NOMO-1 treated with dmso at 0.1 percent for 144 hours (cell line): ENCODE data around the gene WDR59.
A peak's percentile ranks its signal among the peaks of the same experiment; 100 is the strongest.
"Not testable (repeated sequence)": the region's sequence is repeated elsewhere in the genome, so short reads cannot be mapped to it uniquely, and the experiment has no call there.

Experiments
- DNase-seq: peaks from one replicate; lab custom pipeline; 2025; ENCODE audit not compliant: unreplicated experiment; lab: John Stamatoyannopoulos, UW

Gene WDR59, protein sequence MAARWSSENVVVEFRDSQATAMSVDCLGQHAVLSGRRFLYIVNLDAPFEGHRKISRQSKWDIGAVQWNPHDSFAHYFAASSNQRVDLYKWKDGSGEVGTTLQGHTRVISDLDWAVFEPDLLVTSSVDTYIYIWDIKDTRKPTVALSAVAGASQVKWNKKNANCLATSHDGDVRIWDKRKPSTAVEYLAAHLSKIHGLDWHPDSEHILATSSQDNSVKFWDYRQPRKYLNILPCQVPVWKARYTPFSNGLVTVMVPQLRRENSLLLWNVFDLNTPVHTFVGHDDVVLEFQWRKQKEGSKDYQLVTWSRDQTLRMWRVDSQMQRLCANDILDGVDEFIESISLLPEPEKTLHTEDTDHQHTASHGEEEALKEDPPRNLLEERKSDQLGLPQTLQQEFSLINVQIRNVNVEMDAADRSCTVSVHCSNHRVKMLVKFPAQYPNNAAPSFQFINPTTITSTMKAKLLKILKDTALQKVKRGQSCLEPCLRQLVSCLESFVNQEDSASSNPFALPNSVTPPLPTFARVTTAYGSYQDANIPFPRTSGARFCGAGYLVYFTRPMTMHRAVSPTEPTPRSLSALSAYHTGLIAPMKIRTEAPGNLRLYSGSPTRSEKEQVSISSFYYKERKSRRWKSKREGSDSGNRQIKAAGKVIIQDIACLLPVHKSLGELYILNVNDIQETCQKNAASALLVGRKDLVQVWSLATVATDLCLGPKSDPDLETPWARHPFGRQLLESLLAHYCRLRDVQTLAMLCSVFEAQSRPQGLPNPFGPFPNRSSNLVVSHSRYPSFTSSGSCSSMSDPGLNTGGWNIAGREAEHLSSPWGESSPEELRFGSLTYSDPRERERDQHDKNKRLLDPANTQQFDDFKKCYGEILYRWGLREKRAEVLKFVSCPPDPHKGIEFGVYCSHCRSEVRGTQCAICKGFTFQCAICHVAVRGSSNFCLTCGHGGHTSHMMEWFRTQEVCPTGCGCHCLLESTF

DNA sequence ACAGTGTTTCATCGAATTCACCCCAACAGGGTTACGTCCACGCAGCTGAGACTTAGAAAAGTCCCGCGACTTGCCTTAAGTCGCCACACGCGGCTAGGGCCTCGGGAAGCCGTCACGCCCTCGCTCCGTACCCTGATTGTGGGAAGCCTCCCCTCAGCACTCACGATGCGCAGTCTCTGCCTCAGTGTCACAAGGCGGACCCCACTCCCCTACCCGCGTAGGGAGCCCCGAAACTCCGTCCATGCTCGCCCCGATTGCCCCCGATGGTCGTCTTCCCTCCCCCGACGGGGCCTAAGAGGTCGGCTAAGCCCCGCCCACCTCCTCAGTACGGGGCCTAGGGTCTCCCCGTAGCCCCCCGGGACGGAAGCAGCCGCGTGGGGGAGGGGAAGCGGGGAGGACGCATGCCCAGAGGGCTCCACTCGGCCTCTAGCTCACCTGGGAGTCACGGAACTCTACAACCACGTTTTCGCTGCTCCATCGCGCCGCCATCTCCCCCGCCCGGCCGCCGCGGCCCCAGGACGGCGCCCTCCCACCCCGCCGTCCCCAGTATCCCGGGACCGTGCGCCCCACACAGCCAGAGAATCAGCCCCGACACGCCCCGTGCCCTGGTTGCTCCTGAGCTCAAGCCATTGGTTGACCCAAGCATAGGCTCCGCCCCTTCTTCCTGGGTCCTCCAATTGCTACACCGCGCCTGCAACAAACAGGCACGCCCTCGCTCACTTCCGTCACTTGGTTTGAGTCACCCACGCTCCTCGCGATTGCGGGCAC lies at the start of gene WDR59:
Gene WDR59 (minus strand): TSS at position 595 of the 768 bp plus-strand sequence. CDS start 106 bp downstream, at position 489.
- peak; percentile 100 for DNase-seq

DNA sequence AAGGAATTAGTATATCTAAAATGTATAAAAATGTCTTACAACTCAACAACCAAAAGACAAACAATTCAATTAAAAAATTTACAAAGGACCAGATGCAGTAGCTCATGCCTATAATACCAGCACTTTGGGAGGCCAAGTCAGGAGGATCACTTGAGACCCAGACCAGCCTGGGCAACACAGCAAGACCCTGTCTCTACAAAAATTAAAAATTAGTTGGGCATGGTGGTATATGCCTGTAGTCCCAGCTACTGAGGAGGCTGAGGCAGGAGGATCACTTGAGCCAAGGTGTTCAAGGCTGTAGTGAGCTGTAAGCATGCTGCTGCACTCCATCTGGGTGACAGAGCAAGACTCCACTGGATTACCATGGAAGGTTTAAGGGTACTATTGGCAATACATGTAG lies 47.7 kb upstream of the WDR59 start:
- DNase-seq = no peak

DNA sequence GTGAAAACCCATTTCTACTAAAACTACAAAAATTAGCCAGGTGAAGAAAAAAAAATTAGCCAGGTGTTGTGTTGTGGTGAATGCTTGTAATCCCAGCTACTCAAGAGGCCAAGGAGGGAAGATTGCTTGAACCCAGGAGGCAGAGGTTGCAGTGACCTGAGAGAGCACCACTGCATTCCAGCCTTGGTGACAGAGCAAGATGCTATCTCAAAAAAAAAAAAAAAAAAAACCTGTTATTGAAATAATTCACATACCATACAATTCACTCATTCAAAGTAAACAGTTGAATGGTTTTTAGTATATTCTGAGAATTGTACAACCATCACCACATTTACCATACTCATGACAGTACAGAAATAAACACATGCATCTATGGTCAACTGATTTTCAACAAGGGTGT lies 44.9 kb upstream of the WDR59 start:
- DNase-seq = no peak

DNA sequence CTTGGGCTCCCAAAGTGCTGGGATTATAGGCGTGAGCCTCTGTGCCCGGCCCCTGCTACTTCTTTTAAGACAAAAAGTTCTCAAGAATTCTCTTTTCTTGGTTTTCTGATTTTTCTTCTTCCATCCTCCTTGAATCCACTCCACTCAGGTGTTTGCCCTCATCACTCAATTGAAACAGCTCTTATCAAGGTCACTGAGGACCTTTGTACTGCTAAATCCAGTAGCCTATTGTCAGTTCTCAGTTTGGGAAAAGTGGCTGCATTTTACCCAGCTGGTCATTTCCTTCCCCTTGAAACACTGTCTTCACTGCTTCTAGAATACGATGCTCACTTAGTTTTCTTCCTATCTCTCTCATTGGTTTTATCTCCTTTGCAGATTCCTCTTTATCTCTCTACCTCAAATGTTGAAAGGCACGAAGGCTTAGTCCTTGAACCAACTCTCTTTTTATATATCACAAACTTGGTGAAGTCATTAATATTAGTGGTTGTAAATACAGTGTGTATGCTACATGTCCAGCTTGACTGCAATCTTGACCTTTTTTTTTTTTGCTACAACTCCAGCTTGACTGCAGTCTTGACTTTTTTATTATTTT lies 43.7 kb upstream of the WDR59 start:
- no peak for DNase-seq

DNA sequence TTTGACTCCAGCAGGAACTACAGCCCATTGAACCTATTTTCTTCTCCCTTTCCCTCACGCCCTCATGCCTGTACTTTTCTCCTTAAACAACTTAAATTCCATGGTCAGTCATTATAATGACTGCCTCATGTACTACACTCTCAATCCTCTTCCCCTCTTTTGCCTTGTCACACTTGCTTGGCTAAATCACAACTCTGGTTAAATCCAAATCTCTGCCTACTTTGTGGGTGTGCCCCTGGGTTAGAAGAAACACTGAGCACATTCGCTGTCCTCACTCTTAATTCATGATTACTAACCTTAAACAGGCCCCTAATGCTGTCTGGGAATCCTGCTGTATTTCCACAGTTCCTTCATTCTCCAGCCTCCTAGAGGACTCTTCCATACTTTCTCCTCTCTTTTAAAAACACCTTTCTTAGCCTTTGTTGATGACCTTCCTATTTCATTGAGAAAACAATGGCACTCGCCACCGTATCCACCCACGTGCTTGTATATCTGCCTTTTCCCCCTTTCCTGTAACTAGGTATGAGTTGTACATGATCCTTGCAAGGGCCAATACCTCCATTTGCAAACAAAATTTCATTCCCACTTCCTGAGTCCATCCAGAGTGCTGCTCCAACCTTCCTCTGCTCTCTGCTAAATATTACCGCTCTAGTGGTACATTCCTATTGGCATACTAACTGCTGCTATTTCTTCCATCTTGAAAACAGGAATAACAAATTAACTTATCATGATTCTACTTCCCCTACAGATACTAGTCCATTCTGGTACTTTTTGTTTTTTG lies 42.8 kb upstream of the WDR59 start:
- no peak for DNase-seq

DNA sequence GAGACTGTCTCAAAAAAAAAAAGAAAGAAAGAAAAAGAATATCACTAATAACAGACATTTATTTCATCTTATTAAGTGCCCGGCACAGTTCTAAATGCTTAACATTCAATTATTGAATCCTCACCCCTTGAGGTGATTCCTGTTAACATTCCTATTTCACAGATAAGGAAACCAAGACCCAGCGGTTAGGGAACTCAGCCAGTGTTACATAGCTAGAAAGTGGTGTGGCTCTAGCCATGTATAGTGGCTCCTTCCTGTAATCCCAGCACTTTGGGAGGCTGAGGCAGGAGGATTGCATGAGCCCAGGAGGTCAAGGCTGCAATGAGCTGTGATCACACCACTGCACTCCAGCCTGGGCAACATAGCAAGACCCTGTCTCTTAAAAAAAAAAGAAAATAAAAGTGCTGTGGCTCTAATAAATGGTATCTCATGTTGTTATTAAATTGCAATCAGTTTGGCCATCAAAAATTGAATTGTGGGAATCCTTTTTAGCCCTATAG lies 42.0 kb upstream of the WDR59 start:
- no peak for DNase-seq

DNA sequence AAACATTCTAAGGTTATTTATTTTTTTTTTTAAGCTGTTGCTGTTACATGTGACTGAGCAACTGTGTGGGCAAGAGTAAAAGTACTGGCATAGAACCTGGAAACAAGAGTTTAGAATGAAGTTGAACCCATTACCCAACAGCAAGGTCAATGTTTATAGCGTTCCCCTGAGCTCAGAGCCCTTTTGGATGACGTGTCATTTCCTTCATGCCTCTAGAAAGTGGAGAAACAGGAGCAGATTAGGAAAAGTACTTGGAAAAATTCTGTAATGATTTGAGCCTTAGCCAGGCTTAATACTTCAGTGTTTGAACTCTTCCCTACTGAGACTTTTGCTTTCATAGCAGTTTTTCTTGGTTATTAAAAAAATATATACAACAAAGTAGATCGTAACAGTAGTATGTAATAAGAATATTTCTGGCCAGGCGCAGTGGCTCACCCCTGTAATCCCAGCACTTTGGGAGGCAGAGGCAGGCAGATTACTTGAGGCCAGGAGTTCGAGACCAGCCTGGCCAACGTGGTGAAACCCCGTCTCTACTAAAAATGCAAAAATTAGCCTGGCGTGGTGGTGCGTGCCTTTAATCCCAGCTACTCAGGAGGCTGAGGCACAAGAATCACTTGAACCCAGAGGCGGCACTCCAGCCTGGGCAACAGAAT lies 41.4 kb upstream of the WDR59 start:
- DNase-seq = not testable (repeated sequence)

DNA sequence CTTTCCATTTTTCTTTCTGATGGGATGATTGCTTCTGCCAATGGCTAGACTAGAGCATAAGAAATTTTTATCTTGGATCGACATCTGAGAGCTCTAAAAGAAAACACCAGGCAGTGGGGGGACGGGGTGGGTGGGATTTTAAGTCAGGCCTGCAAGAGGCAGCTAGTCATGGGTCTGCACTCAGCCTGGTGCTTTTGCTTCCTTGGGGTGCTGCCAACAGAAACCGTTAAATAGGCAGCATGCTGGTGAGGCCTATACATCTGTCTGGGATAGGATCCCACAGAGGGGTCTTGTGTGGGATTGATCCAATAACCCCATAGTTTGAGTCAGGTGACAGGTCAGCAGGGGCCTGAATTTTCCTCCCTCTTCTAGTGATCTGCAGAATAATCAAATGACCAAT lies 40.8 kb upstream of the WDR59 start:
- DNase-seq = no peak

DNA sequence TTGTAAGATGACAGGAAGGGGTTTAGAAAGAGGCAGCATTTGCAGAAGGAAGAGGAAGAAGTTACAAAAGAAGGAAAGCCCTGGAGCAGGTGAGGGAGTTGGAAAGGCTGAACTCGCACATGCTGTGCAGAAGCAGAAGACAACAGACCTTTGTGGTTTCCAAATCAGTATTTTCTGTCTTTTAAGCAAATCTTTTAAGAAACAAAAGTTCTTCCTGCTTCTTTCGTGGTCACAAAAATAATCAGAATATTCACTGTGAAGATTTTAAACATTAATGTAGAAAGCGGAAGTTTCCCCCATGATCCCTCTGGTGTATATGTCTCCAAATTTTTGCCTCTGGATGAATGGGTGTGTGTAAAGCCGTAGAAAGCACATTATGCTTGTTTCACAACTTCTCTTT lies 39.7 kb upstream of the WDR59 start:
- peak; percentile 15 for DNase-seq

DNA sequence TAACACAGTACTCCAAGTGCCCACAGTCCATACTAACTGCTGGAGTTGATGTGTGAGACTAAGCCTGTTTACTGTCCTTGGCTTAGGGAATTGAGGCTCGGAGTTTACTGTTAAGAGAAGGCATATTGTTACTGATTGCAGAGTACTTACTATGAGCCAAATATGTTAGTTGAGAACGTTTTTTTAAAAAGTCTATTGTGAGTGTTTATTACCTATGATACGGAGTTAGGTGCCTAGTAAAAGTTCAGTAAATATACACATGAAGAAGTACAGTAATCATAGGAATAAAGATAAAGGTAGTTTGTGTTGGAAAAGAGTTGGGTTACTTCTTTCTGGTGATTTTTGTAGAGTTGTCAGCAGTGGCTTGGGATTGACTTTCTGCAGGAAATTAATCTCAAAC lies 39.3 kb upstream of the WDR59 start:
- DNase-seq = no peak

DNA sequence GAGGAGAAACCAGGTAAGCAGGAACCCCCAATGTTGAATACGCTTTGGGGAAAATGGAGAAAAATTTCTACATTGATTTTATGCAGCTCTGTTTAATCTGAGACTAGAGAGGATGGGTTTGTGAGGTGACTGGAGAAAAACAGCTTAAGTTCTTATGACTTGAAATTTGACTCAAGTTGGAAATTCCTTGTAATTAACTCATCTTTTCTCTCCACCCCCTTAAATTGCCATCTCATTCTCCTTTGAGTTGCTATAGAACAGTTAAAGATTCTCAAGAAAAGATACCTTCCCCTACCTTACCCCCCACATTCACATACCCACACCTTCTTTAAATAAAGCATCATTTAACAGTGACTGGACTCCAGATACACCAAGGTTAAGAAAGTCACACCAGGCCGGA lies 38.1 kb upstream of the WDR59 start:
- no peak for DNase-seq

DNA sequence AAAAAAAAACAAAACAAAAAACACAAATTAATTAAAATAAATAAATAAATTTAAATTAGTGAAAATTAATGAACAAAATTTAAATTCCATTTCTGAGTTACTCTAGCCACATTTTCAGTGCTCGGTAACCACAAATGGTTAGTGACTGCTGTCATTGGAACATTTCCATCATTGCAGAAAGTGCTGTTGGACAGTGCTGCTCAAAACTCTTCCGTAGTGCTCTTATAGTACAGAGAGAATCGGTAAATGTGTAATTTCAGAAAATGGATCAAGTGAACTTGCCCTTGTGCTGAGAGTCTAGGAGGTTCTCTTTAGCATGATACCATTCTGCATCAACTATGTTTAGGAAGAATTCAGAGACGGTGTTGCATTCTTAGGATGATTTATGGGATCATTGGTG lies 37.6 kb upstream of the WDR59 start:
- no peak for DNase-seq

DNA sequence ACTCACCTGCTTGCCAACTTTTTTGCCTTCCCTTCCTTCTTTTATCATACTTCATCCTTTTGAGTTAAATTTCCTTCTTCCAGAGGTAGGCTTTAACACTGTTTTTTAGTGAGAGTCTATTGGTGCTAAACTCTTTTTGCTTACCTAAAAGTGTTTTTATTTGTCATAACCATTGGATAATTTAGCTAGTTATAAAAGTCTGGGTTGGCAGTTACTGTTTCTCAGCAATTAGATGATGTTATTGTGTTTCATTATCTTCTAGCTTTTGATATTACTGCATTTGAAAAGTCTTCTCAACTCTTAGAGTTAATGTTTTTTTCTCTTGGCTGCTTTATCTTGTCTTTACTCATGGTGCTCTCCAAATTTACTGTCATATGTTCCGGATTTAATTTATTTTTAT lies 36.5 kb upstream of the WDR59 start:
- no peak for DNase-seq

DNA sequence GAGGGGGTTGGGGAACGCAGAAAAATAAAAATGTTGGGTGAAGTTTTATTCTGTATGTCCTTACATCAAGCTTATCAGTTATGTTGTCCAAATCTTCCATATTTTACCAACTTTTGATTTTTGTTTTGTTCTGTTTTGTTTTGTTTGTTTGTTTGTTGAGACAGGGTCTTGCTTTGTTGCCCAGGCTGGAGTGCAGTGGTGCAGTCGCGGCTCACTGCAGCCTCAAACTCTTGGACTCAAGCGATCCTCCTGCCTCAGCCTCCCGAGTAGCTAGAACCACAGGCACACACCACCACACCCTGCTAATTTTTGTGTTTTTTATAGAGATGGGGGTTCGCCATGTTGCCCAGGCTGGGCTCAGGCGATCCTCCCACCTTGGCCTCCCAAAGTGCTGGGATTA lies 34.7 kb upstream of the WDR59 start:
- no peak for DNase-seq

DNA sequence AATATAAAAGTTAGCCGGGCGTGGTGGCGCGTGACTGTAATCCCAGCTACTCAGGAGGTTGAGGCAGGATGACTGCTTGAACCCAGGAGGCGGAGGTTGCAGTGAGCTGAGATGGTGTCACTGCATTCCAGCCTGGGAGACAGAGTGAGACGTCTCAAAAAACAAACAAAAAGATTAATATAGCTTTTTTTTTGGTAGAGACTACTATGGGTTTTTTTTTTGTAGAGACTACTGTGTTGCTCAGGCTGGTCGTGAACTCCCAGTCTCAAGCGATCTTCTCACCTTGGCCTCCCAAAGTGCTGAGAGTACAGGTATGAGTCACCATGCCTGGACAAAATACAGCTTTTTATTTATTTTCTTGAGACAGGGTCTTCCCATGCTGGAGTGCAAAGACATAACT lies 34.1 kb upstream of the WDR59 start:
- no peak for DNase-seq

DNA sequence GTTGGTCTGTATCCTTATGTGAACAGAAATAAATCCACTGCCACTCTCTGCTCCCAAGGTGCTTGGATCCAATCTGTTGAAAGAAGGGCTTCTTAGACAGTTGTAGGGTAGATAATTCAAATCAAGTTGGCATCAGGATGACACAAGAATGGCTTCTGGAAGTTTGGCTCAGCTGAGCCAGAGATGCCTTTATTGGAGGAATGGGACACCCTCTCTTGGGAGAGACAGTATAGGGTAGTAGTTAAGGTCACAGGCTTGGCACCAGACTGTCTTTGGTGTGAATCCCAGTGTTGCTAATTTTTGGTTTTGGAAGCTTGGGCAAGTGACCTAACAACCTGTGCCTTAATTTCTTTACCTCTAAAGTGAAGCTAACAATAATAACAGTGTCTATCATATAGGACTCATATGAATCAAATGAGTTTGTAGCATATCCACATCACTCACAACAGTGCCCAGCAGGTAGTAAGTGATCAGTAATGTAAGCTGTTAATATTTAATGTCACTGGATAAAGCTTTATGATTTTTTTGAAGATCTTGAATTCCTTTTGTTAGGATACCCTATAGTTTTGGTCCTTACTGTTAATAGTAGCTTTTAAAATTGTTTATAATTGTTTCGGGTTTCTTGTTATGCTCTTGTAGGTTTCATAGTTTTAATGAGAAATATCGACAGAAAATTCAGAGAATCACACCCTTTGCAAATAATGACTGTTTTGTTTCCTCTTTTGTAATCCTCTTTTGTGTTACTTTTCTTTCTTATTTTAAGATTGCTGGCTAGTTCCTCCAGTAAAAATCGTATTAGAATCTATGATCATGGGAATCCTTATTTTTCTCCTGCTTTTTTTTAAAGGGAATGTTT lies 33.0 kb upstream of the WDR59 start:
- DNase-seq = no peak

DNA sequence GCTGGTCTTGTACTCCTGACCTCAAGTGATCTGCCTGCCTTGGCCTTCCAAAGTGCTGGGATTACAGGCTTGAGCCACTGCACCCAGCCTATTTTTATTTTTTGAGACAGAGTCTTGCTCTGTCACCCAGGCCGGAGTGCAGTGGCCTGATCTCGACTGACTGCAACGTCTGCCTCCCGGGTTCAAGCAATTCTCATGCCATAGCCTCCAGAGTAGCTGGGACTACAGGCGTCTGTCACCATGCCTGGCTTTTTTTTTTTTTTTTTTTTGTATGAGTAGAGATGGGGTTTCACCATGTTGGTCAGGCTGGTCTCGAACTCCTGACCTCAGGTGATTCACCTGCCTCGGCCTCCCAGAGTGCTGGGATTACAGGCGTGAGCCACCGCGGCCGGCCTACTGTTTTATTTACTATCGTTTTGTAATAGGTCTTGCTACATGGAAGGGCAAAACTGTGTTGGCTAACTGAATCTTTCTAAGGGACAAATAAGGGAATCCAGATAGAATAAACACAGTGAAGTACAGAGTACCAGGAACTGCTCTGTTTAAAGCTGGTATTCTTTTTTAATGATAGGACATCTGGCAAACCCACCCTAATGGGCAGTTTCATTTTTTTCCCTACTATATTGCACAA lies 31.6 kb upstream of the WDR59 start:
- DNase-seq = not testable (repeated sequence)

DNA sequence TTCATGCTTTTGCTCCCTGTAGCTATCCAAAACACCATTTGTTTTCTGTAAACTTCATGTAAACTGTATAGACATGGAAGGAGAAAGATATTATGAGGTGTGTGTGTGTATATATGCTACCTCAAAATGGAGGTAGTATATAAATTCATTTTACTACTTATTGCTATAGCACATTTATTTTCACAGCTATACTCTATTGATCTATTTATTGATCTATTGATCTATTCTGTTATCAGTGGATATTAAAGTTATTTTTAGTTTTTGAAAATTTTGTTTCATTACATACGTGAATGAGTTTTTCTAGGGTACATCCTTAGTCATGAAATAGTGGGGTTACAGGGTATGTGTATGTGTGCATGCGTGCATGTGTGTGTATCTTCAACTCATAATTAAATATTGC lies 29.4 kb upstream of the WDR59 start:
- no peak for DNase-seq
